Smooth muscle cell of the brain vasculature (primary cell): Measurements from ENCODE around the gene EBF4.
"Not testable (repeated sequence)": the region's sequence is repeated elsewhere in the genome, so short reads cannot be mapped to it uniquely, and the experiment has no call there.

Experiments used
- DNase-seq: peaks from one replicate; pipeline ENCODE4 v3.0.0-alpha.2; 2012; ENCODE audit warnings: low read depth, low spot score

EBF4 gene

DNA sequence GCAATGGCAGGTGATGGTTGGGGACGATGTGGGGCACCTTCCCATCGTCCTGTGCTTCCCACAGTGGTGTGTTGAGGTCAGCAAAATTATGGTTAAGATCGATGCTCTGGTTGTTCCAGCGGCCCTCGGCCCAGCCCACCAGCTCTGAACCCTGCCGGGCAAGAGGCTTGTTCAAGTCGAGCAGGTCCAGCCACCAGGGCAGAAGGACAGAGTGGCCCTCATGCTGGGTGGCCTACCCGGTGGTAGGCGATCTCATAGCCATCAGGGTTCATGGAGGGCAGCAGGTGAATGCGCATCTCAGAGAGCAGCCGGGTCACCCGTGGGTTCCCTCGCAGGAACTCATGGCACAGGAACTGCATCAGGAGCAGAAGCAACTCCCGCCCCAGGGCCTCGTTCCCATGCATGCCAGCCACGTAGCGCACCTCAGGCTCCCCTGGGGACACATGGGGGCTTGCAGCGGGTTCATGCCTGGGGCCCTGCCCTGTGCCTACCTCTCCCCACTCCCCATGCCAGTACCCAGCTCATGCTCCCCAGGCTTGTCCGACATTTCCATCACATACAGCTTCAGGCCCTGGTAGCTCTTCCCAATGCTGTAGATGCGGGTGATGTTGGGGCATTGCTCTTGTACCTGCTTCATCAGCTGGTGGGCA lies 103.6 kb downstream of the EBF4 start:
- DNase-seq = no peak

DNA sequence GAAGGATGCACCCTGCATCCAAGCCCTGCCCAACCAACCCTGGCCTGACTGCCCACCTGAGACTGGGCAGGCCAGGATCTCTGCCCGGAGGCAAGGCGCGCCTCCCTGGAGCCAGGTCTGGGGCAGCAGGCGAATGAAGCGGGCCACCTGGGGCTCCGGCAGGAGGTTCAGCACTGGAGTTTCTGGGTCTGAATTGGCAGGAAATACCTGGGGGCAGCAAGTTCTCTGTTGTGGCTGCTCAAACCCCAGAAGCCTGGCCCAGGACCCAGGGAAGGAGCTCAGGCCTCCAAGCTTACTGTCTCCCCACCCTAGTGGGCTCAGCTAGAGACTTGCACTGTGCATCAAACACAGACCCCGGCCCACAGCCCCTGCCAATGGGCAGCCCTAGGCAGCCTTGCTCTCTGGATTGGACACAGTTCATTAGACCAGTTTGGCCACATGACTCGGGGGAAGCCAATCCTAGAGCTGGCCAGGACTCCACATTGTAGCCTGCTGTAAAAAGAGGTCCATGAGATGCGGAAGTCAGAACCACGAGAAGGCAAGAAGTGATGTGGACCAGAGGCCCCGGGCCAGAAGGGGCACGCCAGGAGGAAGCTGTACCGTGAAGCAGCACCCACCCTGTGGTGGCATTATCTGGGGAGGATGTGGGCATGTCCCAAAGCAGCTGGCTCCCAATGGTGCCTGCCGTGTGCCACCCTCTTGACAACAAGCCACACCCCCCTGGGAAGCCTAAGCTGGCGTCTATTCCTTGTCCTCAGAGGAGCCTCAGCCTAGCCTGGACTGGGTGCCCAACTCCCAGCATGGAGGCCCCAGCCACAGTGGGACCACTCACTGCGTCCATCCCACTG lies 104.8 kb downstream of the EBF4 start:
- DNase-seq = no peak

DNA sequence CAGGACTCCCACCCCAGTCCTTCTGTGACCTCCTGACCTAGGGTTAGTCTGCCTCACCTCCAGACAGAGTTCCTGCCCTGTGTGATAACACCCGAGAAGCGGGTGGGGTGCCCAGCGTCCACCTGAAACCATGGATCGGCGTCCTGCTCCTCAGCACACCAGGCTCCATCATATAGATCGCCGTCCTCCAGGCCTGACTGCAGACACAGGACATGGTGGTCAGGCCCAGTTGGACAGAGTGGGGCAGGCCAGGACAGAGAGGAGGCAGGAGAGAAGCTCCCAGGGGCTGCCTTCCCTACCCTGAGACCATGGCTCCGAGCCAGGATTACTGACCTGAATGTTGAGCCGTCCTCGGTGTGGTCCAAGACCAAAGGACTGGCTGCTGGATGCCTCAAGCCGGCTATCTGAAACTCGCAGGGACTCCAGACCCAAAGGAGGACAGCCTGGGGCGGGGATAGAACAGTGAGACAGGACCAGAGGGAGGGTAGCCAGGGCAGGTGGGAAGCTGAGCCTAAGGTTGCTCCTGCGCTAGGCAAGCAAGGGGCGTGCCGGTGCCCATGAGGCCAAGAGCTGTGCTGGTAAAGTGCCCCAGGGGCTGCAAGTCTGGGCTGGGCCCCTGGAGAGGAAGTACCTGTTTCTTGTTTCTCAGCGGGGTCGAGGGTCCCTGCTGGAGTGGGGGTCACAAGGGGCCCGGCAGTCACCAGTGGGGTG lies 105.7 kb downstream of the EBF4 start:
- DNase-seq = no peak

DNA sequence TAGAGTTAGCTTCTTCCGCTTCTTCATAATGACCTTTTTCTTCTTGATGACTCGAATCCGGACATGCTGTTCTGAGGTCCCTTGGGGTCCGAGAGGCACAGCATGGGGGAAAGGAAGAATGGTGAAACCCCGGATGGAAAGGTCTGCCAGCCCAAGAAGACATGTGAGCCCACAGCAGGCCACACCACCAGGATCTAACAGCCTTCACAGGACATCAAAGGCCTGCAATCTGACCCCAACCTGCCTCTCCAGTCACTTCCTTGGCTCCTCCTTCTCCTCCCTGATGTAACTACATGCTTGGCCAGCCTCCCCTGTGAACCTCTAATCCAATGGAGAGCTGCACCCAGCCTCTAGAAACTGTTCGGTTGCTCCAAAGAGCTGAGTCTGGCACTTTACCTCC lies 106.2 kb downstream of the EBF4 start:
- peak; percentile 76 for DNase-seq

DNA sequence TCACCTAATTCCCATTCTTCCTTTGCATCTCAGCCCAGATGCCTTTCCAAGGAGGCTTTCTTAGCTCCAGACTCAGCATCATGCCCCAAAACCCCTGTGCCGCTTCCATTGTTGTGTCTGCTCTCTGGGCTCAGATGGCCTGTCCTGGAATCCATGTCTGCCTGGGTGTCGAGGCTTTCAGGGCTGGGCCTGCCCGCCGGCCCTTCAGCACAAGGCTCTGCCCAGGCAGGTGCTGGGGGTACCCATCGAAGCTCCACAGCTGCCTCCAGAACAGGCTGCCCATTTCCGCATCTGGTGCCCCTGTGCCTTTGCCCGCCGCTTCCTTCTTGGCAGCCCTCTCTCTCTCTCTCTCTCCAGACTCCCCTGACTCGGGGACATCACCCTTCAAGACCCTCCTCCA lies 106.7 kb downstream of the EBF4 start:
- DNase-seq = no peak

DNA sequence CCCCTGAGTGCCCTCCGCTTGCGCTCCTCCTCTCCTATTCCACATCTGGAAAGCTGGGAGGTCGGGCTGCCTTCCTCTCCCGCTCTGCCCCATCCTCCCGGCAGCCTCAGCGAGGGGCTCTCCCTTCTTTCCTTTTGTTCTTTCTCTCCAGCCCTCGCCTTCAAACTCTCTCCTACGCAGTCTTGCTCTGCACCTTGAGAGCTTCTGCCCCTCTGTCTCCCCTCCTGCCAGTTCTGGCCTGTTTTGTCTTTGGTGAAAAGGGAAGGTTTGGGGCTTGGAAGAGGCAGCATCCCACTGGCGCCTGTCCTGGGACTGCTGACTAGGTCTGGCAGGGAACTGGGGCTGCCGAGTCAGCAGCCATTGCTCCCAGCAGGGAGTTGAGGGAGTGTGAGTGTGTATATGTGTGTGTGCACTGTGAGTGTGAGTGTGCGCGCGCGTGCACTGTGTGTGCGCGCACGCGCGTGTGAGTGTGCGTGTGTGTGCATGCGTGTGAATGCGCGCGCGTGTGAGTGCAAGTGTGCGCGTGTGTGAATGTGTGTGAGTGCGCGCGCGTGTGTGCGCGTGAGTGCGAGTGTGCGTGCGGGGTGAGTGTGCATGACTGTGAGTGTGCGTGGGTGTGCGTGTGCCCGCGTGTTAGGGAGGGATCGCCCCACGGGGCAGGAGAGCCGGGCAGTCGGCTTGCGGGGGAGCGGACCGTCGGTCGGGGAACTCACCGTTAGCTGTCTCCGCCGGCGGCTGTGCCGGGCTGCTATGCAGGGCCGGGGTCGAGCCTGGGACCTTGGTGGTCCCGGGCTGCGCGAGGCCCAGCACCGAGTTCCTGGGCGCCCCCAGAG lies 107.3 kb downstream of the EBF4 start:
- no peak for DNase-seq

DNA sequence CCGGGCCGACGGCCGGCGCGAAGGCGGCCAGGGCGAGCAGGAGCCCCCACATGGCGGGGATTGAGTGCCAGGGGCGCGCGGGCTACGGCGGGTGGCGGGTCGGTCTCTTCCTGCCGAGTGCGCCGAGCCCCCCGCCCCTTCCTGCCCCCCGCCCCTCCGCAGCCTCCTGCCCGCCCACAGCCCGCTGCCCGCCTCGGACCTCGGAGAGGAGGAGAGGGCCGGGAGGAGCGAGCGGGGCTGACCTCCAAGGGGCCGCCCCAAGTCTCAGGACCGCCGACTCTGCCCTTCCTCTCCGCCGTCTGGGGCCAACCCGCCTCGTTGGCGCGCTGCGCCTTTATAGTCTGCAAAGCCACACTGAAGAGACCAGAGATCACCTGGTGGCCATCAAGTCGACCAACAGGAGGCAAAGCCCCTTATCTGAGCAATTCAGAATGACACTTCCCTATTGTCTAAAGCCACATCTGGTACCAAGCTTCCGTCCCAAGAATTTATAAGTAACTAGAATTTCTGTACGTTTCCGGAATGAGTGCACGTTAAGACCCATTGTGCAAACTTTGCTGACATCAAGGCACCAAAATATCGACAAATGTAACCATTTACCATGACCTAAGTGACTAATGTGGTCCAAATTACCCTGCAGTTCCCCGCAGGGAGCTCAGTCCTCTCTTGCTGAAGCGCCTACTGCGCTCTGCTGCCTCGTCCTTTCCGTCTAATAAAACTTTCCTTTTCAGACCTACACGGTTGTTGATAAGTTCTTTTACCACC lies 108.1 kb downstream of the EBF4 start, which contains the start of gene CPXM1:
Gene CPXM1, minus strand, starts transcription at position 107 of the 765 bp plus-strand sequence. Its CDS starts 55 bp downstream, at position 52.
- DNase-seq = no peak

DNA sequence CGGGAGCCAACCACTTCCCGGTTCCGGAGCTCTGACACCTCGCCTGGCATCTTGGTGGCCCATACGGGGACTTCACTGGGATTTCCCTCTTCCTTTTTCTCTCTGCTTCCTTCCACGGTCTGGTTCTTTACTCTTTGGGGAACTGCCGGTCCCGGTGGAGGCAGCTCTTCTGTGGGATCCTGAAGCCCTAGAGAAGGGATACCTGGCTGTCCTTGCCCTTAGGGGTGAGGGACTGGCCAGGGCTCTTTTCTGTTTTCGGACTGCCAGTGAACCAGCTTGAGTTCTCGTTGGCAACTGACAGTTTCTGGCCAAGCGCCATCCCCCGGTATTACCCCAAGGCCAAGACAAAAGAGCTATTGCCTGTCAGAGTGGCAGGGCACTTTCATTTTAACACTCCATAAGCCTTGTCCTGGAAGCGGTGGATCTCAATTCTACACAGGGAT lies 108.7 kb downstream of the EBF4 start:
- DNase-seq = no peak

DNA sequence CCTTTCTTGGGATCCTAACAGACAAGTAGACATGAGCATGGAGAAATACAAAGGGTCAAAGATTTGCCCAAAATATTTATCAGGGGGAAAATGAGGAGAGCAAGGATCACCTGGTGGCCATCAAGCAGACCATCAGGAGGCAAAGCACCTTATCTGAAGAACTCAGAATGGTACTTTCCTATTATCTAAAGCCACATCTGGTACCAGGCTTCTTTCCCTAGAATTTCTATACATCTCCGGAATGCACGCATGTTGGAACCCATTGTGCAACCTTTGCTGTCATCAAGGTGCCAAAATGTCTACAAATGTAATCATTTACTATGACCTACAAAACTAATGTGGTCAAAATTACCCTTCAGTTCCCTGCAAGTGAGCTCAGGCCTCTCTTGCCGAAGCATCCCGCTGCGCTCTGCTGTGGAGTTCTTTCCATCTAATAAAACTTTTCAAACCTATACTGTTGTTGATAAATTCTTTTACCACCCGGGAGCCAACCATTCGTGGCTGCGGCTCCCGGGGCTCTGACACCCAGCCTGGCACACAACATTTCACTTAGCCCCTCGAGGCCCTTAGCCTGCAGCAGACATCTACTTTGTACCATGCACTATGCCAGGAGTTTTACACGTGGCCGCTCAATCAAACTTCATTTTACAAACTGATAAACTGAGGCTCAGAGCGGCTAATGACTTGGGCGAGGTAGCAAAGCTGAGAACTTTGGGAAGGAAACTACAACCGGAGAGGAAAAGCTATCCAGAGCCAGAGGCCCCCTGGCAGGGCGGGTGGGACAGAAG lies 111.7 kb downstream of the EBF4 start:
- no peak for DNase-seq

DNA sequence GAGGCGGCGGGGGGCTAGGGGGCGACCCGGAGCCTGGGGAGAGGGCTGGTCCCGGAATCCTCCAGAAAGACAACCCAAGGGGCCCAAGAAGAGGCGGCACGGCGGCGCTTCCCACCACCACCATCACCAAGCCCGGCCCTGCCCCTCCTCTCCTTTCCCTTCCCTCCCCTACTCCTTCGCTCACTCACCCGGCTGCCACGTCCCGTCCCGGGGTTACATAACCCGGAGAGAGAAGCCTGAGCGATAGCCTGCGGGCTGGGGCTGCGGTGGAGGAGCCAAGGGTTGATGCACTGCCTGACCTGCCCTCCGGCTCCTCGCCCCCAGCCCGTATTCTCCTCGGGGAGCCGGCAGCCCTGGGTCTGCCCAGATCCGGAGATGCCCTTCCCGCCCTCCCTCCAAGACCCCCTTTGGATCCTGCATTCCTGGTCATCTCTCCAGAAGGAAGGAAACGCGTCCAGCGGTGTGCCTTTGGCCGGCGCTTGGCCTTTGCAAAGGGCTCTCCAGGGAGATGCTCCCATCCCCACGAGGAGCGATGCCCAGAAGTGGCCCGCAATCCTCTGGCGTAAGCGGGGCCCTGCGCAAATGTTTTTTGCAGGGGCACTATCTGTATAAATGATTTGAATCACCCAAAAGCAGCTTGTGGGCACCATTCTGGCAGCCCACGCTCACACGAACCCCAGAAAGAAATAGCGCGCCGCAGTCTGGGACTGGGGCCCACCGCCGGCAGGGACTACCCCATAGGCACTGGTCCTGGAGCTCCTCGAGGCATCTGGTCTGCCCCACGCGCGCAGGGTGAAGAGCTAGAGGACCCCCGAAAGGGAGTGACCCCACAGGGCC lies 112.5 kb downstream of the EBF4 start:
- DNase-seq = no peak

DNA sequence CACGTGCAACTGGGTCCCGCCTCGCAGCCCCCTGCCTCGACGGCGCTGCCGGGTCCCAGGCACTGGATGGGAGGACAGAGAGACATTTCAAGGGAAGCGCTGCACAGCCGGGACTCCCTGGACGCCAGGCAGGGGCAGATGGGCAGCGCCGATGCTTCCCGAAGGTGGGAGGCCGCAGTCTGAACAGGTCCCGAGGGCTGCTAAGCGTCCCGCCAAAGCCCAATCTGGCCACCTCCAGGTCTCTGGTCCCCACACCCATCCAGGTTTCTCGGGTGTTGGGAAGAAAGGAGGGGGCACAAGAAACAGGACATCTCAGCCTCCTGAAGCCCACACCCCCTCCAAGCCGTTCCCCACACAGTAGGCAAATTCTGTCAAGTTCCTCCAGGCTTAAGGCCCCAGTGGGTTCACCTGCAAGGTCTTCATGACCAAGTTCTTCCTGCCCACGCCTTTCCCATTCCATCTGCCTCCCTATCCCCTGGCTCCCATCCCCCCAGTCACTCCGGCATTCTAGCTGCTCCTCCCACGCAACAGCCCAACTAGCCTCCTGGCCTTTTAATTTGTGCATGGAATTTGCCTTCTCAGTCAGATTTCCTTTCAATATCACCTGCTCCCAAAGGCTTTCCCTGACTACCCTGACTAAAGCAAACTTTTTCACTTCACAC lies 113.2 kb downstream of the EBF4 start:
- DNase-seq = no peak

DNA sequence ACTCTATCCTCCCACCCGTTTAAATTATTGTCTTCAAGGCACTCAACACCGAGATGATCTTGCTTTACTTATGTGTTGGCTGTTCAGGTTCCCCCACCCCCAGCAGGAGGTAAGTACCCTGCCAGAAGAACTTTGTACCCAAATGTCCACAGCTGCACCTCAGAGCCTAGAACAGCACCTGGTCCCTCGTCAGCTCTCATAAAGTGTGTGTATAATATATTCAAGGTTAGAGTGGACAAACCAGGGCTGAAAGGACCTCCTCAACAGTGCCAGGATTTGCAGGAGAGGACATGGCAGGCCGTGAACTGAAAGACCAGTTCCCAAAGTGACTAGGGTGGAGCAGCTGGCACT lies 113.7 kb downstream of the EBF4 start:
- DNase-seq = no peak

DNA sequence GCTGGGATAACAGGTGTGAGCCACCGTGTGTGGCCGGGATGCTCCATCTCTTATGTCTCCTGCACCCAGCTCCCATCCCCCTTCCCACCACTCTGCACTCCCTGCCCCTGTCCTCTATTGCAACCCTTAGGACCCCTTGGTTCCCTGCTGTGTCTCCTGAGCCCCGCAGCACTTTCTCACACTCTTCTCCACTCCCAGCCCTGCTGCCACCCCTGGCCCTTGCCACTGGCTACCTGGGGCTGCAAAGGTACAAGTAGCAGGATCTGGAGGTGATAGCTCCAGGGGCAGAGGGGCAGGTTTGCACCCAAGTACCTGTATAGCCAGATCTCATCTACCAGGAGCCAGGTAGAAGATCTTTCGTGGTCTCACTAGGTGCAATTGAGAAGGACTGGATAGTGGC lies 114.4 kb downstream of the EBF4 start:
- no peak for DNase-seq

DNA sequence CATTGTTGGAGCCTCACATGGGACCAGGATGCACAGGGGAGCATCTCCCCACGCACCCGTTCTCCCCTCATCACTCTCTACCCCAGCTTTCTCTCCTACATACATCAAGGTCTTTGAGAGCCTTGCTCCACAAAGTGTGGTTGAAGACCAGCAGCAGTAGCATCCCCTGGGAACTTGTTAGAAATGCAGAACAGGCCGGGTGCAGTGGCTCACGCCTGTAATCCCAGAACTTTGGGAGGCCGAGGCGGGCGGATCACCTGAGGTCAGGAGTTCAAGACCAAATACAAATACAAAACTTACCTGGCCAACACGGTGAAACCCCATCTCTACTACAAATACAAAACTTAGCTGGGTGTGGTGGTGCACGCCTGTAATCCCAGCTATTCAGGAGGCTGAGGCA lies 115.3 kb downstream of the EBF4 start:
- not testable (repeated sequence) for DNase-seq

DNA sequence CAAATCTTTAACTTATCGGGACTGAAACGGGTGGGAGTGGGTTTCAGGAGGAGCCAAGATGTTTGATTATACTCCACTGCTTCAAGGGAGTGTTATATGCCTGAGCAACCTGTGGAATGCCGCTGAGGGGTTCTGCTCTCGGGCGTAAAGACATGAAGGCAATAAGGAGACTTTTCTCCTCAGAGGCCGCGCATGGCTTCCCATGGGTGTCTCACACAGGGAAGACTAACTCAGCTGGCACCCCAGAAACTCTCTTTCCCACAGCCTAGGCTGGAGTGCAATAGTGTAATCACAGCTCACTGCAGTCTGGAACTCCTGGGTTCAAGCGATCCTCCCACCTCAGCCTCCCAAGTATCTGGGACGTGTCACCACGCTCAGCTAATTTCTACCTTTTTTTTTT lies 117.1 kb downstream of the EBF4 start:
- DNase-seq = no peak
